Gastrocnemius medialis (tissue), 4 donors: ENCODE measurements around the gene SPANXD.

Experiments used
- CTCF ChIP-seq, 5 experiments: fragments of 450-650 bp in 3 of 5; fragments of 200-600 bp in 2 of 5; sonication (generic) in 2 of 5; IDR thresholded peaks in 4 of 5; conservative IDR thresholded peaks in 1 of 5; 1 replicate in 4 of 5; 2 replicates in 1 of 5; pipeline ENCODE4 v1.5.1; 2016 to 2019; ENCODE audit warnings: antibody characterized with exemption in 5 of 5, mild to moderate bottlenecking in 3 of 5, moderate library complexity in 3 of 5
- POLR2A ChIP-seq, 2 donors: fragments of 450-650 bp; IDR thresholded peaks; one replicate each; pipeline ENCODE4 v1.6.1; 2017; ENCODE audit warnings: antibody characterized with exemption in 2 of 2, mild to moderate bottlenecking in 2 of 2, moderate library complexity in 2 of 2

- TF ChIP-seq POLR2A (IDR thresholded peaks at IDR 0.05) = no peak
- no peak for TF ChIP-seq CTCF (IDR thresholded peaks at IDR 0.05 in 4 of 5, conservative IDR thresholded peaks at IDR 0.05 in 1 of 5)
These were observed 34.8 kb upstream of the SPANXD start for GRCh38 chrX:141733371-141733770.
